NB4 (cell line): ENCODE measurements around the gene MAP2K3.
"Not testable (repeated sequence)": the region's sequence is repeated elsewhere in the genome, so short reads cannot be mapped to it uniquely, and the experiment has no call there.

ENCODE experiments used
- POLR2A ChIP-seq: IDR thresholded peaks from 2 replicates; pipeline ENCODE4 v1.6.1; 2011; ENCODE audit warnings: mild to moderate bottlenecking; ENCODE audit not compliant: insufficient read length; ENCODE audit errors: extremely low read depth
- TF ChIP-seq, protein P1 (sequence below): IDR thresholded peaks from one replicate; pipeline ENCODE4 v1.5.1; 2012; ENCODE audit warnings: low read depth, low read length

GRCh38 chr17:21304551-21305151 is 20.1 kb downstream of the MAP2K3 start:
- not testable (repeated sequence) for TF ChIP-seq POLR2A
- TF ChIP-seq, protein P1, sequence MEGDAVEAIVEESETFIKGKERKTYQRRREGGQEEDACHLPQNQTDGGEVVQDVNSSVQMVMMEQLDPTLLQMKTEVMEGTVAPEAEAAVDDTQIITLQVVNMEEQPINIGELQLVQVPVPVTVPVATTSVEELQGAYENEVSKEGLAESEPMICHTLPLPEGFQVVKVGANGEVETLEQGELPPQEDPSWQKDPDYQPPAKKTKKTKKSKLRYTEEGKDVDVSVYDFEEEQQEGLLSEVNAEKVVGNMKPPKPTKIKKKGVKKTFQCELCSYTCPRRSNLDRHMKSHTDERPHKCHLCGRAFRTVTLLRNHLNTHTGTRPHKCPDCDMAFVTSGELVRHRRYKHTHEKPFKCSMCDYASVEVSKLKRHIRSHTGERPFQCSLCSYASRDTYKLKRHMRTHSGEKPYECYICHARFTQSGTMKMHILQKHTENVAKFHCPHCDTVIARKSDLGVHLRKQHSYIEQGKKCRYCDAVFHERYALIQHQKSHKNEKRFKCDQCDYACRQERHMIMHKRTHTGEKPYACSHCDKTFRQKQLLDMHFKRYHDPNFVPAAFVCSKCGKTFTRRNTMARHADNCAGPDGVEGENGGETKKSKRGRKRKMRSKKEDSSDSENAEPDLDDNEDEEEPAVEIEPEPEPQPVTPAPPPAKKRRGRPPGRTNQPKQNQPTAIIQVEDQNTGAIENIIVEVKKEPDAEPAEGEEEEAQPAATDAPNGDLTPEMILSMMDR, result not testable (repeated sequence)
